ENCODE data around the gene ZNF503.
"Not testable (repeated sequence)": the region's sequence is repeated elsewhere in the genome, so short reads cannot be mapped to it uniquely, and the experiment has no call there.

ZNF503 gene

GRCh38 chr10:75394221-75394620, 7.3 kb downstream of the ZNF503 start:
- no peak for FAIRE-seq

GRCh38 chr10:75392744-75393143, 8.8 kb downstream of the ZNF503 start:
- no peak for FAIRE-seq

GRCh38 chr10:75392271-75392670, 9.3 kb downstream of the ZNF503 start:
- FAIRE-seq = no peak

GRCh38 chr10:75390178-75390577, 11.4 kb downstream of the ZNF503 start:
- no peak for FAIRE-seq

GRCh38 chr10:75388082-75388481, 13.5 kb downstream of the ZNF503 start:
- FAIRE-seq = no peak

- no peak for FAIRE-seq
Observed at GRCh38 chr10:75386128-75386527, 15.4 kb downstream of the ZNF503 start.

- FAIRE-seq = no peak
Observed at GRCh38 chr10:75379817-75380216, 21.7 kb downstream of the ZNF503 start.

GRCh38 chr10:75379212-75379724, 22.3 kb downstream of the ZNF503 start:
- FAIRE-seq = no peak

GRCh38 chr10:75378379-75378778, 23.2 kb downstream of the ZNF503 start:
- FAIRE-seq = no peak

- FAIRE-seq = no peak
Observed at GRCh38 chr10:75377869-75378268, 23.7 kb downstream of the ZNF503 start.

- FAIRE-seq = no peak
Observed at GRCh38 chr10:75375838-75376237, 25.7 kb downstream of the ZNF503 start.

- no peak for FAIRE-seq
Observed at GRCh38 chr10:75371010-75371409, 30.6 kb downstream of the ZNF503 start.

GRCh38 chr10:75369838-75370237, 31.7 kb downstream of the ZNF503 start:
- FAIRE-seq = not testable (repeated sequence)

GRCh38 chr10:75367901-75368300, 33.7 kb downstream of the ZNF503 start:
- no peak for FAIRE-seq

- FAIRE-seq = no peak
Observed at GRCh38 chr10:75367021-75367487, 34.5 kb downstream of the ZNF503 start.

- no peak for FAIRE-seq
Observed at GRCh38 chr10:75363431-75363830, 38.1 kb downstream of the ZNF503 start.

- not testable (repeated sequence) for FAIRE-seq
Observed at GRCh38 chr10:75359876-75360275, 41.7 kb downstream of the ZNF503 start.

GRCh38 chr10:75358835-75359421, 42.6 kb downstream of the ZNF503 start:
- FAIRE-seq = no peak

GRCh38 chr10:75358132-75358531, 43.4 kb downstream of the ZNF503 start:
- no peak for FAIRE-seq

- no peak for FAIRE-seq
Observed at GRCh38 chr10:75357500-75357899, 44.1 kb downstream of the ZNF503 start.

- no peak for FAIRE-seq
Observed at GRCh38 chr10:75356484-75356883, 45.1 kb downstream of the ZNF503 start.

GRCh38 chr10:75355706-75356105, 45.9 kb downstream of the ZNF503 start:
- no peak for FAIRE-seq

GRCh38 chr10:75353183-75353582, 48.4 kb downstream of the ZNF503 start:
- FAIRE-seq = no peak

GRCh38 chr10:75352650-75353049, 48.9 kb downstream of the ZNF503 start:
- FAIRE-seq = no peak

- FAIRE-seq = no peak
Observed at GRCh38 chr10:75351637-75352036, 49.9 kb downstream of the ZNF503 start.

Data from TTC549 (cell line).